ENCODE measurements around the gene ST3GAL3.

The ST3GAL3 gene

DNA sequence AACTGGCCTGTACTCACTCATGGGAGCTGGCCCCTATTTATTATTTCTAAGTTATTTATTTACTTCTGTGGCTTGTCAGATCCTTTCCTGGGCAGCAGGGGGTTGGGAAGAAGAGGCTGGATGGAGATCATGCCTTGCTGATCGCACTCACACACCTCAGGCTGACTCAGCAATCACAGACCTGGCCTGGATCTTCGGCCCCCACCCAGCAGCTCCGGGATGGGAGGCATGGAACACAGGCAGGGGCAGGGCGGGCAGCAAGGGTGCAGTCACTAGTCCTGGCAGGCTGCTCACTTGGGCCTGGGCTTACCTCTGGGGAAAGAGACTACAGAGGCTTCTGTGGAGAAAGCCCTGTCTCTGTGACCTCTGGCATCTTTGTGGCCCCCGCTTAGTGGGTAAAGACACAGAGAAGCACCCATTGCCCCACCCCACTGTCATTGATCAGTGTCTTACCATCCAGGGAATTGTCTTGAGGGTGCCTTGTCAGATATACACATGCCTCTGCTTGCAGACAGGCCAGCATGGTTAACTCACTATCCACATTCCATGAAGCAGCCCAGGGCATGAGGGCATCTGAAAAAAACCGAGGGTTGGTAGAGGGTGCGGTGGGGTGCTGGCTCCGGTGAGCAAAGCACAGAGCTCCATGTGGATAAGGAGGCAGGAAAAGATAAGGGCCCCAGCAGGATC is 230.0 kb downstream of the ST3GAL3 start:
- DNase-seq = no peak
- no peak for TF ChIP-seq EZH2 (IDR thresholded peaks at IDR 0.05; ENCODE audit: borderline replicate concordance, low read depth, low read length, severe bottlenecking)
- TF ChIP-seq, protein P1, sequence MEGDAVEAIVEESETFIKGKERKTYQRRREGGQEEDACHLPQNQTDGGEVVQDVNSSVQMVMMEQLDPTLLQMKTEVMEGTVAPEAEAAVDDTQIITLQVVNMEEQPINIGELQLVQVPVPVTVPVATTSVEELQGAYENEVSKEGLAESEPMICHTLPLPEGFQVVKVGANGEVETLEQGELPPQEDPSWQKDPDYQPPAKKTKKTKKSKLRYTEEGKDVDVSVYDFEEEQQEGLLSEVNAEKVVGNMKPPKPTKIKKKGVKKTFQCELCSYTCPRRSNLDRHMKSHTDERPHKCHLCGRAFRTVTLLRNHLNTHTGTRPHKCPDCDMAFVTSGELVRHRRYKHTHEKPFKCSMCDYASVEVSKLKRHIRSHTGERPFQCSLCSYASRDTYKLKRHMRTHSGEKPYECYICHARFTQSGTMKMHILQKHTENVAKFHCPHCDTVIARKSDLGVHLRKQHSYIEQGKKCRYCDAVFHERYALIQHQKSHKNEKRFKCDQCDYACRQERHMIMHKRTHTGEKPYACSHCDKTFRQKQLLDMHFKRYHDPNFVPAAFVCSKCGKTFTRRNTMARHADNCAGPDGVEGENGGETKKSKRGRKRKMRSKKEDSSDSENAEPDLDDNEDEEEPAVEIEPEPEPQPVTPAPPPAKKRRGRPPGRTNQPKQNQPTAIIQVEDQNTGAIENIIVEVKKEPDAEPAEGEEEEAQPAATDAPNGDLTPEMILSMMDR (IDR thresholded peaks at IDR 0.05; ENCODE audit: borderline replicate concordance, extremely low read depth, low read length, poor library complexity, severe bottlenecking) = no peak
- no peak for ATAC-seq (ENCODE audit: insufficient read depth, low read depth)
- Histone ChIP-seq H3K4me3 (ENCODE audit: low read depth in 1 of 2, low read length in 2 of 2) (no peak overlapping the region), H3K9me3 (ENCODE audit: insufficient read depth, low read length, severe bottlenecking) (no peaks in the 10 kb centered on the region), H2AFZ (ENCODE audit: low read depth, low read length) (no peak overlapping the region), H4K20me1 (ENCODE audit: insufficient read depth, low read length) (no peaks in the 10 kb centered on the region), H3K79me2 (ENCODE audit: insufficient read depth, low read length) (no peaks in the 10 kb centered on the region), H3K27me3 (ENCODE audit: insufficient read depth, low read length, poor library complexity) (no peaks in the 10 kb centered on the region), H3K9ac (ENCODE audit: low read depth, low read length) (no peak overlapping the region), H3K4me2 (ENCODE audit: insufficient read depth, low read length) (no peak overlapping the region), H3K27ac (ENCODE audit: low read length) (no peak overlapping the region), H3K4me1 (ENCODE audit: insufficient read depth, low read length) (no peaks in the 10 kb centered on the region), H3K36me3 (ENCODE audit: insufficient read depth, low read length) (no peaks in the 10 kb centered on the region)

DNA sequence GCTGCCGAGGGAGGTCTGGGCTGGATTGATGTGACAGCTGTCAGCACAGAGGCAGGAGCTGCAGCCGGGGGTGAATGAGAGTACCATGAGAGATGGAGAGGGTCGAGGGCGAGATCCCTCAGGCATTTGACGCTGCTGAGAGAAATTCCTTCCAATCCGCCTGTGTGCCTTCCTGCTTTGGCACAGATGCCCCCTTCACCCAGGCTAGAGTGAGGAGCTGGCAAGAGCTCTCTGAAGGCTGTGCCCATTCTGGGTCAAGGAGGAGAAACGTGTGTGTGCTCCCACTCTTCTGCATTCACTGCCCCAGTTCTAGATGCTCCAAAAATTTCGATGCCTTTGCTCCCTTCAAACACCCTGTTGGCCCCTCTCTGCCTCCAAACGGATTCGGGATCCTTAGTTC is 231.0 kb downstream of the ST3GAL3 start:
- H3K27me3 ChIP-seq (ENCODE audit: insufficient read depth, low read length, poor library complexity) = no peaks in the 10 kb centered on the region
- no peaks in the 10 kb centered on the region for H3K36me3 ChIP-seq (ENCODE audit: insufficient read depth, low read length)
- TF ChIP-seq, protein P1 (IDR thresholded peaks at IDR 0.05; ENCODE audit: borderline replicate concordance, extremely low read depth, low read length, poor library complexity, severe bottlenecking) = no peak
- no peak for TF ChIP-seq EZH2 (IDR thresholded peaks at IDR 0.05; ENCODE audit: borderline replicate concordance, low read depth, low read length, severe bottlenecking)
- H3K4me2 ChIP-seq (ENCODE audit: insufficient read depth, low read length) = no peak overlapping the region
- ATAC-seq (ENCODE audit: insufficient read depth, low read depth) (no peak), DNase-seq (no peak)
- H2AFZ ChIP-seq (ENCODE audit: low read depth, low read length) = no peak overlapping the region
- H4K20me1 ChIP-seq (ENCODE audit: insufficient read depth, low read length) = no peaks in the 10 kb centered on the region
- no peak overlapping the region for H3K9ac ChIP-seq (ENCODE audit: low read depth, low read length)
- H3K4me1 ChIP-seq (ENCODE audit: insufficient read depth, low read length) = no peaks in the 10 kb centered on the region
- no peak overlapping the region for H3K4me3 ChIP-seq (ENCODE audit: low read depth in 1 of 2, low read length in 2 of 2)
- H3K27ac ChIP-seq (ENCODE audit: low read length) = no peak overlapping the region
- no peaks in the 10 kb centered on the region for H3K79me2 ChIP-seq (ENCODE audit: insufficient read depth, low read length)
- H3K9me3 ChIP-seq (ENCODE audit: insufficient read depth, low read length, severe bottlenecking) = no peaks in the 10 kb centered on the region

GRCh38 chr1:43938892-43939587 is 231.7 kb downstream of the ST3GAL3 start:
- Histone ChIP-seq H3K4me3 (ENCODE audit: low read depth in 1 of 2, low read length in 2 of 2) (no peak overlapping the region), H3K27me3 (ENCODE audit: insufficient read depth, low read length, poor library complexity) (no peaks in the 10 kb centered on the region), H3K27ac (ENCODE audit: low read length) (no peak overlapping the region), H4K20me1 (ENCODE audit: insufficient read depth, low read length) (no peaks in the 10 kb centered on the region), H3K79me2 (ENCODE audit: insufficient read depth, low read length) (no peaks in the 10 kb centered on the region), H3K4me2 (ENCODE audit: insufficient read depth, low read length) (no peak overlapping the region), H3K4me1 (ENCODE audit: insufficient read depth, low read length) (no peaks in the 10 kb centered on the region), H3K9me3 (ENCODE audit: insufficient read depth, low read length, severe bottlenecking) (no peaks in the 10 kb centered on the region), H3K36me3 (ENCODE audit: insufficient read depth, low read length) (no peaks in the 10 kb centered on the region), H3K9ac (ENCODE audit: low read depth, low read length) (no peak overlapping the region), H2AFZ (ENCODE audit: low read depth, low read length) (no peak overlapping the region)
- no peak for TF ChIP-seq EZH2 (IDR thresholded peaks at IDR 0.05; ENCODE audit: borderline replicate concordance, low read depth, low read length, severe bottlenecking)
- TF ChIP-seq, protein P1 (IDR thresholded peaks at IDR 0.05; ENCODE audit: borderline replicate concordance, extremely low read depth, low read length, poor library complexity, severe bottlenecking) = no peak
- ATAC-seq (ENCODE audit: insufficient read depth, low read depth) (no peak), DNase-seq (no peak)

Data from DND-41 (cell line).